Measurements from ENCODE around the gene RRP1. TPM values are rescaled to one million over a fixed set of nuclear protein-coding genes. Genes with fewer than 3 reads are reported as not detected.

RRP1 gene
- total RNA-seq, 2 donors from 2014 or later = 14.5 to 25.7 TPM

DNA sequence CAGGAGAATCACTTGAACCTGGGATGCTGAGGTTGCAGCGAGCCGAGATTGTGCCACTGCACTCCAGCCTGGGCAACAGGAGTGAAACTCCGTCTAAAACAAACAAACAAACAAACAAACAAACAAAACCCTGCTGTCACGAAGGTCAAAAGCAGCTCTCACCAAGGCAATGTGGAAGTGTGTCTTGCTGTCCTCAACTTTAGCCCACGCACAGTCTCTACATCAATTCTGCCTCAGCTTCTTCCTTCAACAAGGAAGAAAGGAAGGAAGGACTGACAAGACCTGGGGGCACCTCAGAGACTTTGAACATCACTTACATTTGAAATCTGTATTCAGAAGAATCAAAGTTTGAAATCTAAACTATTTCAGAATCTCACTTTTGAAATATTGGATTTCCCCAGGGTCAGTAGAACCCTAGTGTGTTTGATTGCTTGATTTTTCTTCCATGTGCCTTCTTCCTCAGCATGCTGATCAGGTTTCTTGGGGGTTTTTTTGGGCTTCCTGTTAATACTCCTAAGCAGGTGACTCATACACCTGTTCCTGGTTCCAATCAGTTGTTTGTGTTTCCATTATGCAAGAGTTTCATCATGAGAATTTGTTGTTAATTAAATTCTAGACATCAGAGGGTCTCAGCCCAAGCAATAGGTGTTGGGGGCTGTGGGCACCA lies 6.8 kb upstream of the RRP1 start:
- Histone ChIP-seq H3K27ac (no peak overlapping the region), H3K36me3 (no peaks in the 10 kb centered on the region), H3K4me1 (peaks cover 3% of the 10 kb centered on the region), H3K27me3 (no peaks in the 10 kb centered on the region), H3K4me3 (no peak overlapping the region), H3K9me3 (no peaks in the 10 kb centered on the region), H3K9ac (ENCODE audit: low read depth in 2 of 2, low read length in 2 of 2) (no peak overlapping the region)
- intact Hi-C loops (cut with DNase I) = no loop called here
- TF ChIP-seq, protein P1, sequence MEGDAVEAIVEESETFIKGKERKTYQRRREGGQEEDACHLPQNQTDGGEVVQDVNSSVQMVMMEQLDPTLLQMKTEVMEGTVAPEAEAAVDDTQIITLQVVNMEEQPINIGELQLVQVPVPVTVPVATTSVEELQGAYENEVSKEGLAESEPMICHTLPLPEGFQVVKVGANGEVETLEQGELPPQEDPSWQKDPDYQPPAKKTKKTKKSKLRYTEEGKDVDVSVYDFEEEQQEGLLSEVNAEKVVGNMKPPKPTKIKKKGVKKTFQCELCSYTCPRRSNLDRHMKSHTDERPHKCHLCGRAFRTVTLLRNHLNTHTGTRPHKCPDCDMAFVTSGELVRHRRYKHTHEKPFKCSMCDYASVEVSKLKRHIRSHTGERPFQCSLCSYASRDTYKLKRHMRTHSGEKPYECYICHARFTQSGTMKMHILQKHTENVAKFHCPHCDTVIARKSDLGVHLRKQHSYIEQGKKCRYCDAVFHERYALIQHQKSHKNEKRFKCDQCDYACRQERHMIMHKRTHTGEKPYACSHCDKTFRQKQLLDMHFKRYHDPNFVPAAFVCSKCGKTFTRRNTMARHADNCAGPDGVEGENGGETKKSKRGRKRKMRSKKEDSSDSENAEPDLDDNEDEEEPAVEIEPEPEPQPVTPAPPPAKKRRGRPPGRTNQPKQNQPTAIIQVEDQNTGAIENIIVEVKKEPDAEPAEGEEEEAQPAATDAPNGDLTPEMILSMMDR (IDR thresholded peaks at IDR 0.05) = no peak
- DNase-seq = no peak

DNA sequence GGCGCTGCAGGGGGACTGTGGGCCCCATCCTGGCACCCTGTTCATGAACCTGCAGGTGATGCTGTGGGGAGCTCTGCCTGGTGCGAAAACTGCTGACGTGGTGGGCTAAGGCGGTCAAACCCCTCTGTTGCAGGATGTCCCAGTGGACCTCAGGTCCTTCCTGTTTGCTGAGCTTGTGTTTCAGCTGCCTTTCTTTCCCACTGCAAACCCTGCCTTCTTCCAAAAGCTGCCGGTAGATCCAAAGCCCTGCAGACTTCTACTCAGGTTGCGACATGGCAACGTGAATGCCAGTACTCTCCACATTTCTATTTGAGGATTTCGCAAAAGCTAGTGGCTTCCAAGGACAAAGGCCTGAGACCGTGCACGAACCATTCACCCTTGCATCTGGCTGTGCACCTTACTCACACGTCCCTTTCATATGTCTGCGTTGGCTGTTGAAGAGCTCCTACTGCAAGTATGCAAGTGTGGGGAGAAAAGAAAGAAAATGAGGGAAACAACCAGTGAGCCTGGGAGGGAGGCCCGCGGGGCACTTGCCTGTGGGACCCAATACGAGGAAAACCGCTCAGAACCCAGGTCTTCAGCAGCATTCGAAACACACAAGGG lies 6.2 kb upstream of the RRP1 start:
- no peak overlapping the region for H3K4me3 ChIP-seq
- TF ChIP-seq, protein P1 (IDR thresholded peaks at IDR 0.05) = no peak
- no peaks in the 10 kb centered on the region for H3K9me3 ChIP-seq
- H3K27ac ChIP-seq = no peak overlapping the region
- no peaks in the 10 kb centered on the region for H3K36me3 ChIP-seq
- no peak overlapping the region for H3K9ac ChIP-seq (ENCODE audit: low read depth in 2 of 2, low read length in 2 of 2)
- no peak for DNase-seq
- H3K4me1 ChIP-seq = peaks cover 3% of the 10 kb centered on the region
- intact Hi-C loops (cut with DNase I) = no loop called here
- H3K27me3 ChIP-seq = no peaks in the 10 kb centered on the region

DNA sequence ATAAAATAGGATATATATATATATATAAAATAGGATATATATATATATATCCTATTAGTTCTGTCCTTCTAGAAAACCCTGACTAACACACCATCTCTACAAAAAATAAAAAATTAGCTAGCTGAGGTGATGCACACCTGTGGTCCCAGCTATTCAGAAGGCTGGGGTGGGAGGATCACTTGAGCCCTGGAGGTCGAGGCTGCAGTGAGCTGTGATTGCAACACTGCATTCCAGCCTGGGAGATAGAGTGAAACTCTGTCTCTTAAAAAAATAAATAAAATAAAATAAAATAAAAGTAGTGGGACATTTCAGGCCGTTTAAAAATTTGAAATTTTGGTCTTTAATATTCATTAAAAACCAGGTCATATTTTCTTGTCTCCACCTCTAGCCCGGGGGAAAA lies 4.2 kb upstream of the RRP1 start:
- no peak for DNase-seq
- H3K36me3 ChIP-seq = no peaks in the 10 kb centered on the region
- H3K4me3 ChIP-seq = no peak overlapping the region
- no peak overlapping the region for H3K9ac ChIP-seq (ENCODE audit: low read depth in 2 of 2, low read length in 2 of 2)
- H3K9me3 ChIP-seq = no peaks in the 10 kb centered on the region
- H3K27ac ChIP-seq = no peak overlapping the region
- intact Hi-C loops (cut with DNase I) = no loop called here
- H3K27me3 ChIP-seq = no peaks in the 10 kb centered on the region
- TF ChIP-seq, protein P1 (IDR thresholded peaks at IDR 0.05) = no peak
- H3K4me1 ChIP-seq = peaks cover 2% of the 10 kb centered on the region

DNA sequence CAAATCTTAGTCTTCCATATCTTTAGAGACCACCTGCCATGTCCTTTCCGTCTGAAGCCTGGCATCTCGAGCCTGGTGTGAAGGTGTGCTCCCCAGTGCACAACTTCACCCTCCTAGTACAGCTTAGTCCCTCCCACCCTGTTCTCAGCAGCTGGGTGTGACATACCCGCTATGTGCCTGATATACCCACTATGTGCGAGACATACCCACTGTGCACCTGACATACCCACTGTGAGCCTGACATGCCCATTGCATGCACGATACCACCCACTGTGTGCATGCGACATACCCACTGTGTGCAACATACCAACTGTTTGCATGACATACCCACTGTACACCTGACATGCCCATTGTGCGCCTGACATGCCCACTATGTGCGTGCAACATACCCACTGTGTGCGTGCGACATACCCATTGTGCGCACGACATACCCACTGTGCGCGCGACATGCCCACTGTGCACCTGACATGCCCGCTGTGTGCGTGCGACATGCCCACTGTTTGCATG lies 3.0 kb upstream of the RRP1 start:
- Histone ChIP-seq H3K4me3 (no peak overlapping the region), H3K27me3 (no peaks in the 10 kb centered on the region), H3K4me1 (peaks cover 9% of the 10 kb centered on the region), H3K27ac (no peak overlapping the region), H3K36me3 (no peaks in the 10 kb centered on the region), H3K9ac (ENCODE audit: low read depth in 2 of 2, low read length in 2 of 2) (no peak overlapping the region), H3K9me3 (no peaks in the 10 kb centered on the region)
- TF ChIP-seq, protein P1 (IDR thresholded peaks at IDR 0.05) = no peak
- intact Hi-C loops (cut with DNase I) = no loop called here
- no peak for DNase-seq

DNA sequence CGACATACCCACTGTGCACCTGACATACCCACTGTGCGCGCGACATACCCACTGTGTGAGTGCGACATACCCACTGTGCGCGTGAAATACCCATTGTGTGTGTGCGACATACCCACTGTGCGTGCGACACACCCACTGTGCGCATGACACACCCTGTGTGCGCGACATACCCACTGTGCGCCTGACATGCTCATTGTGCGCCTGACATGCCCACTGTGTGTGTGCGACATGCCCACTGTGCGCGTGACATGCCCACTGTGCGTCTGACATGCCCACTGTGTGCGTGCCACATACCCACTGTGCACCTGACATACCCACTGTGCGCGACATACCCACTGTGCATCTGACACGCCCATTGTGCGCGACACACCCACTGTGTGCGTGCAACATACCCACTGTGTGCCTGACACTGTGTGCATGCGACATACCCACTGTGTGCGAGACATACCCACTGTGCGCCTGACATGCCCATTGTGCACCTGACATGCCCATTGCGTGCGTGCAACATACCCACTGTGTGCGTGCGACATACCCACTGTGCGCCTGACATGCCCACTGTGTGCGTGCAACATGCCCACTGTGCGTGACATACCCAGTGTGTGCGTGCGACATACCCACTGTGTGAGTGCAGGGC lies 2.5 kb upstream of the RRP1 start:
- no peaks in the 10 kb centered on the region for H3K36me3 ChIP-seq
- intact Hi-C loops (cut with DNase I) = no loop called here
- H3K27me3 ChIP-seq = no peaks in the 10 kb centered on the region
- H3K4me3 ChIP-seq = no peak overlapping the region
- TF ChIP-seq, protein P1 (IDR thresholded peaks at IDR 0.05) = no peak
- peaks cover 9% of the 10 kb centered on the region for H3K4me1 ChIP-seq
- no peak for DNase-seq
- H3K9me3 ChIP-seq = no peaks in the 10 kb centered on the region
- no peak overlapping the region for H3K27ac ChIP-seq
- no peak overlapping the region for H3K9ac ChIP-seq (ENCODE audit: low read depth in 2 of 2, low read length in 2 of 2)

Data from colonic mucosa (tissue), 4 donors.